Stomach smooth muscle (tissue), 2 donors: ENCODE data around the gene ZNF805.
"Not testable (repeated sequence)": the region's sequence is repeated elsewhere in the genome, so short reads cannot be mapped to it uniquely, and the experiment has no call there.

Experiments used
- H3K27ac ChIP-seq: one replicate; pipeline ENCODE4 v1.7.0; 2013; ENCODE audit warnings: mild to moderate bottlenecking, low read length, inconsistent platforms
- H3K27me3 ChIP-seq, 2 donors: one replicate each; pipeline ENCODE4 v1.7.0; 2013; ENCODE audit warnings: low read length in 2 of 2; ENCODE audit not compliant: insufficient read depth in 2 of 2, control insufficient read depth in 1 of 2
- H3K36me3 ChIP-seq, 2 donors: one replicate each; pipeline ENCODE4 v1.7.0; 2013; ENCODE audit warnings: low read length in 2 of 2; ENCODE audit not compliant: control insufficient read depth in 2 of 2, insufficient read depth in 2 of 2
- H3K4me1 ChIP-seq: one replicate; pipeline ENCODE4 v1.7.0; 2013; ENCODE audit warnings: low read length; ENCODE audit not compliant: control insufficient read depth, insufficient read depth
- H3K4me3 ChIP-seq, 2 donors: one replicate each; pipeline ENCODE4 v1.7.0; 2013; ENCODE audit warnings: low read length in 2 of 2
- H3K9ac ChIP-seq, 2 donors: one replicate each; pipeline ENCODE4 v1.7.0; 2013; ENCODE audit warnings: low read length in 2 of 2, mild to moderate bottlenecking in 1 of 2
- H3K9me3 ChIP-seq, 2 donors: one replicate each; pipeline ENCODE4 v1.7.0; 2013; ENCODE audit warnings: low read length in 2 of 2; ENCODE audit not compliant: control insufficient read depth in 2 of 2
- donor health status: healthy.
- donor health status: Pancreatic carcinoma.

ZNF805 gene

GRCh38 chr19:57240311-57241090 lies at the start of gene ZNF805:
Gene ZNF805 (plus strand): TSS chr19:57240632. CDS start chr19:57240892, 260 bp downstream.
- peak within 1 kb of the TSS; percentile 97 to 100 for H3K4me3 ChIP-seq
- H3K9me3 ChIP-seq: no peaks in the 10 kb centered on the region
- peaks cover 16 to 17% of the 10 kb centered on the region in 2 donors for H3K36me3 ChIP-seq
- H3K4me1 ChIP-seq: peaks cover 16% of the 10 kb centered on the region
- H3K27ac ChIP-seq: peak within 1 kb of the TSS; percentile 90
- peak within 1 kb of the TSS; percentile 97 to 98 for H3K9ac ChIP-seq
- H3K27me3 ChIP-seq: no peaks in the 10 kb centered on the region

- Histone ChIP-seq H3K27ac (peak within 1 kb of the TSS; percentile 89), H3K4me3 (peak within 1 kb of the TSS; percentile 98 to 100), H3K4me1 (peaks cover 20% of the 10 kb centered on the region), H3K9ac (peak within 1 kb of the TSS; percentile 94 to 95), H3K9me3 (no peaks in the 10 kb centered on the region), H3K36me3 (peaks cover 30 to 31% of the 10 kb centered on the region in 2 donors), H3K27me3 (no peaks in the 10 kb centered on the region)
These were observed 49.0 kb upstream of the ZNF805 start, which contains the start of gene ZNF264 for GRCh38 chr19:57191141-57192076. Gene ZNF264 (plus strand): TSS chr19:57191500. CDS start chr19:57191914, 414 bp downstream.

- H3K27ac ChIP-seq: peak overlapping the region; percentile 89
- H3K4me1 ChIP-seq: peaks cover 20% of the 10 kb centered on the region
These were observed 48.4 kb upstream of the ZNF805 start for GRCh38 chr19:57192077-57192420.

GRCh38 chr19:57192993-57193392 lies 47.4 kb upstream of the ZNF805 start:
- H3K9ac ChIP-seq: no peak overlapping the region
- H3K4me1 ChIP-seq: peaks cover 20% of the 10 kb centered on the region
- peaks cover 34 to 44% of the 10 kb centered on the region in 2 donors for H3K36me3 ChIP-seq
- H3K9me3 ChIP-seq: no peaks in the 10 kb centered on the region
- peak overlapping the region; percentile 98 to 100 for H3K4me3 ChIP-seq
- H3K27me3 ChIP-seq: no peaks in the 10 kb centered on the region
- H3K27ac ChIP-seq: no peak overlapping the region

More at GRCh38 chr19:57192077-57192420, 48.4 kb upstream of the ZNF805 start:
- Histone ChIP-seq H3K9ac (peak overlapping the region; percentile 94 to 95), H3K4me3 (peak overlapping the region; percentile 98 to 100), H3K9me3 (no peaks in the 10 kb centered on the region), H3K27me3 (no peaks in the 10 kb centered on the region), H3K36me3 (peaks cover 32 to 35% of the 10 kb centered on the region in 2 donors)

- not testable (repeated sequence) for H3K27me3 ChIP-seq, H3K9me3 ChIP-seq, H3K4me1 ChIP-seq, H3K27ac ChIP-seq, H3K9ac ChIP-seq, H3K4me3 ChIP-seq
- peaks cover 36 to 69% of the 10 kb centered on the region in 2 donors for H3K36me3 ChIP-seq
These were observed 42.6 kb upstream of the ZNF805 start for GRCh38 chr19:57197874-57198273.

- Histone ChIP-seq H3K27ac (no peak overlapping the region), H3K9ac (no peak overlapping the region), H3K4me1 (no peaks in the 10 kb centered on the region), H3K4me3 (no peak overlapping the region), H3K36me3 (peaks cover 14 to 59% of the 10 kb centered on the region in 2 donors), H3K9me3 (no peaks in the 10 kb centered on the region), H3K27me3 (no peaks in the 10 kb centered on the region)
These were observed 38.3 kb upstream of the ZNF805 start for GRCh38 chr19:57202160-57202559.

GRCh38 chr19:57210381-57210780 lies 30.1 kb upstream of the ZNF805 start:
- H3K9ac ChIP-seq: no peak overlapping the region
- peaks cover 0 to 11% of the 10 kb centered on the region in 2 donors for H3K9me3 ChIP-seq
- peaks cover 45 to 54% of the 10 kb centered on the region in 2 donors for H3K36me3 ChIP-seq
- no peak overlapping the region for H3K4me3 ChIP-seq
- H3K4me1 ChIP-seq: no peaks in the 10 kb centered on the region
- no peaks in the 10 kb centered on the region for H3K27me3 ChIP-seq
- H3K27ac ChIP-seq: no peak overlapping the region

- Histone ChIP-seq H3K4me3 (no peak overlapping the region), H3K36me3 (peaks cover 42 to 44% of the 10 kb centered on the region in 2 donors)
These were observed 28.3 kb upstream of the ZNF805 start for GRCh38 chr19:57212109-57212508.

GRCh38 chr19:57227502-57227901 lies 12.9 kb upstream of the ZNF805 start:
- Histone ChIP-seq H3K9me3 (no peaks in the 10 kb centered on the region), H3K4me1 (no peaks in the 10 kb centered on the region), H3K27me3 (no peaks in the 10 kb centered on the region), H3K9ac (no peak overlapping the region), H3K4me3 (no peak overlapping the region), H3K36me3 (no peaks in the 10 kb centered on the region), H3K27ac (no peak overlapping the region)

More at GRCh38 chr19:57212109-57212508, 28.3 kb upstream of the ZNF805 start:
- Histone ChIP-seq H3K27ac (no peak overlapping the region), H3K9ac (no peak overlapping the region), H3K27me3 (no peaks in the 10 kb centered on the region), H3K9me3 (peaks cover 0 to 11% of the 10 kb centered on the region in 2 donors), H3K4me1 (no peaks in the 10 kb centered on the region)

GRCh38 chr19:57231686-57232085 lies 8.7 kb upstream of the ZNF805 start:
- H3K4me1 ChIP-seq: no peaks in the 10 kb centered on the region
- no peak overlapping the region for H3K27ac ChIP-seq
- H3K4me3 ChIP-seq: no peak overlapping the region
- H3K9ac ChIP-seq: no peak overlapping the region
- H3K36me3 ChIP-seq: no peaks in the 10 kb centered on the region
- no peaks in the 10 kb centered on the region for H3K27me3 ChIP-seq
- no peaks in the 10 kb centered on the region for H3K9me3 ChIP-seq
